Loucy (cell line): Measurements from ENCODE around the gene PNPLA2.

Experiments
- EZH2phosphoT487 ChIP-seq: fragments of 200-600 bp; IDR thresholded peaks from 2 replicates; pipeline ENCODE4 v1.6.1; 2018; ENCODE audit warnings: antibody characterized with exemption, mild to moderate bottlenecking, moderate library complexity, borderline replicate concordance
- TF ChIP-seq, protein P1 (sequence below): fragments of 200-600 bp; sonication (generic); conservative IDR thresholded peaks from 2 replicates; pipeline ENCODE4 v1.5.1; 2014; ENCODE audit warnings: mild to moderate bottlenecking, antibody characterized with exemption, low read length

DNA sequence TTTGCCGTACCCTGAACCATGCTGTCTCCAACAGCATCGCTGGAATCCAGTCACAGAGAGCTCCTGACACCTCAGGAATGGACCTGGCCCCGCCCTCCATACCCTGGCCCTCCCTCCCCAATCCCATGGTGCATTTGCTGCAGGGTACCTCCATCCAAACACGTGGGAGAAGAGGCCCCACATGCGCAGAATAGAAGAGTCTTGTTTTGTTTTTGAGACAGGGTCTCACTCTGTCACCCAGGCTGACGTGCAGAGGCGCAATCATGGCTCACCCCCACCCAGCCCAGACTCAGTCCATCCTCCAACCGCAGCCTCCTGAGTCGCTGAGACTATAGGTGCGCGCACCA lies 2.3 kb upstream of the PNPLA2 start:
- TF ChIP-seq, protein P1, sequence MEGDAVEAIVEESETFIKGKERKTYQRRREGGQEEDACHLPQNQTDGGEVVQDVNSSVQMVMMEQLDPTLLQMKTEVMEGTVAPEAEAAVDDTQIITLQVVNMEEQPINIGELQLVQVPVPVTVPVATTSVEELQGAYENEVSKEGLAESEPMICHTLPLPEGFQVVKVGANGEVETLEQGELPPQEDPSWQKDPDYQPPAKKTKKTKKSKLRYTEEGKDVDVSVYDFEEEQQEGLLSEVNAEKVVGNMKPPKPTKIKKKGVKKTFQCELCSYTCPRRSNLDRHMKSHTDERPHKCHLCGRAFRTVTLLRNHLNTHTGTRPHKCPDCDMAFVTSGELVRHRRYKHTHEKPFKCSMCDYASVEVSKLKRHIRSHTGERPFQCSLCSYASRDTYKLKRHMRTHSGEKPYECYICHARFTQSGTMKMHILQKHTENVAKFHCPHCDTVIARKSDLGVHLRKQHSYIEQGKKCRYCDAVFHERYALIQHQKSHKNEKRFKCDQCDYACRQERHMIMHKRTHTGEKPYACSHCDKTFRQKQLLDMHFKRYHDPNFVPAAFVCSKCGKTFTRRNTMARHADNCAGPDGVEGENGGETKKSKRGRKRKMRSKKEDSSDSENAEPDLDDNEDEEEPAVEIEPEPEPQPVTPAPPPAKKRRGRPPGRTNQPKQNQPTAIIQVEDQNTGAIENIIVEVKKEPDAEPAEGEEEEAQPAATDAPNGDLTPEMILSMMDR: no peak
- TF ChIP-seq EZH2phosphoT487: no peak
